ENCODE measurements around the gene DMXL2.
"Not testable (repeated sequence)": the region's sequence is repeated elsewhere in the genome, so short reads cannot be mapped to it uniquely, and the experiment has no call there.

Gene DMXL2

DNA sequence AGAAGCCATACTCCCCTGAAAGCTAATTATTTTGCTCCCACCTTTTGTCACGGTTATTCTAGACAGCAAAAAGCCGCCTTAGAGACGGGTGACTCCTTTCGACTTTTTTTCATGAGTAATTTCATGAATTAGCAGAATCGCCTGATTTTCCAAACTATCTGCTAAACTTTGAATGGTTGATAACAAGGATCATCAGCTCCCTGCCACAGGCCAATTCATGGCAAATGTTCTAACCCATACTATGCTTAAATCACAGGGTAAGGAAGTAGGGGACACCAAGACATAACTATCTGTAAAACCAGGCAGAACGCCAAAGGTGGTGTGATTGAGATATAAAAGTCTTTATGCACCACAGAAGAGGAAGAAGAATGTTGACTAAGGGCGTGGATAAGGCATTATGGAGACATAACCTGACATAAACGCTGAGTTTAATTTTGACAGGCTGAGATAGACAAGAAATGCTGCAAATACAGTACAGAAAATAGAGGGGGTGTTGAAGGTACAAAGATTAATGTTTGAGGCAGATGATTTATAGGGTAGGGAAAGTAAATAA lies 891 bp upstream of the DMXL2 start:
- DNase-seq, result no peak

DNA sequence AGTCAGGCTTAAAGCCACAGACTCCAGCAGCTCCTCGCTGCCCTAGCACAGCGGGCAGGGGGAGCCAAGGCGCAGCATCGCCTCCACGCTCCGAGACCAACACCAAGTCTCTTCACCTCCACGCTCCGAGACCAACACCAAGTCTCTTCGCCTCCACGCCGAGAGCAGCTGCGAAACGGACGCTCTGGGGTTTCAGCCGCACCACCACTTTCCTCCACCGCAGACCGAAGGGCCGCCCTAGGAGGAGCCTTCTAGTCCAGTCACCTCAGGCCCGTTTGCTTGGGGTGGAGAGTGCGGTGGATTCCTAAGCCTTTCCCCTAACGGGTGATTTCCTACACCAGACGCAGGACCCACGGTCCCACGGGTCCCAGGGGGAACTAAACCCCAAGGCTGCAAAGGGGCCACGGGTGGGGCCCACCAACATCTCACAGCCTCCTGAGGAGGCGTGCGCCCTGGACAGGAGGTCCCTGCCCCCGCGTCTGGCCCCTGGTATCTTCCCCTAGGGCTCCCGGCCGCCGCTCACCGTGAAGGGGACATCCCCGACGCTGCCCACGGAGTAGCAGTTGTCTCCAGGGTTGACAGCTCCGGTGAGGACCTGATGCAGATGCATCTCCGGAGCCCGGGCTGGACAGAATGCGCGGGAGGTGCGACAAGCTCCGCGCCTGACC lies 501 bp downstream of the DMXL2 start:
- peak; percentile 45 for DNase-seq

DNA sequence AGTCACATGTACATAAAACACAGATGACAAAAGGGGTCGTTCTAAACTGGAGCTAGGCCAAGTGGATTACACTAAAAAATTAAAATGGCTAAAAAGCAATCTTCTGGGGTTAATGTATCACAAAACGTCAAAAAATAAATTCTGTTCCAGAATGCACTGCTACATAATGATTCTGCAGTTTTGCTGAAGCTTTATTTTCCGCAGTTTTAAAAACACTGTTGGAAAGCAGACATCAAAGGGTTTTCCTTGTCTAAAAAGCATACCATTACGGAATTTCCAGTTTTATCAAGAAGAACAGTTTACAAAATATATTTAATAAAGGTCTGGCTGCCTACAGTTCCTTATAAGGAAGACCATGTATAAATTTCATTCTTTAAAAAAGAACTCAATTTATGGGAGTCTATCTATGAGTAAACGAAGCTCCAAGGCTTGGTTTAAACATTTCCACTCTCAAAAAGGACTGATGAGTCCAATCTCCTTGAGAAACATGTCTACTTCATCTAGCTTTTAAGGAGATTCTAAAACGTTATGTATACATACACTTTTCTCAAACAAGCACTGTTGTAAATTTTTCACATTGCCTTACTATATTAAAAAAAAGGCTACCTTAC lies 1.3 kb downstream of the DMXL2 start:
- DNase-seq, result peak; percentile 3

DNA sequence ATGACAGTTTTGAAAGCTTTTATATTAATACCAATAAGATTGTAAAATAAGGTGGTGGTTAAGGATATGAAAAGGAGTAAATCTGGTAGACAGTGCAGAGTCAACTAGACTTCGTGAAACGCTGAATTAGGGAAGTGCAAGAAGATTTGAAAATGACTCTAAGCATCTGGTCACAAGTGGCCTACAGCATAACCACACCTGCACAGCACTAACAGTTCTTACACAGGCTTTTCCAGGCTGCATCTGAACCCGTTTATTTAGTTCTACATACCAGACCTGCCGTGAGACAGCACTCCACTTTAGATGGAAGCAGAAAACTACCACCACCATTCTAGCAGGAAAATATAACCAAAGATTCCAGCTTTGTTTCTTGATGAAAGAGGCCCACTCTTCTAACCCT lies 1.9 kb downstream of the DMXL2 start:
- peak; percentile 2 for DNase-seq

DNA sequence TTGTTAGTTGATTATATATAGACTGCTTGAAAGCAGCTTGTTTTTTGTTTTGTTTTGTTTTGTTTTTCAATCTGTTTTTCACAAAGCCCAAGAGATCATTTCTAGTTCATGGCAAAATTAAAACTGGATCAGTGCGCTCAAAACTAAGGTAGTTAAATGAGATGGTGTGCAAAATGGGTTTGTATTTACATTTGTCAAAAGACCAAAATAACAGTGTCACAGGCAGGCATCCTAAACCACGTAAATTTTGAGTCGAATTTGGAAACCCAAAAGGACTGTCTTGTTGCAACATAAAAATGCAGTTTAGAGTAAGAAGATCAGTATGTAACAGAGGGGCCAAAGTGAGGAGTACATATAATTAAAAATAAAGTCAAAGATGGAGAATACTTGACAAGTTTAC lies 2.4 kb downstream of the DMXL2 start:
- DNase-seq, result no peak

DNA sequence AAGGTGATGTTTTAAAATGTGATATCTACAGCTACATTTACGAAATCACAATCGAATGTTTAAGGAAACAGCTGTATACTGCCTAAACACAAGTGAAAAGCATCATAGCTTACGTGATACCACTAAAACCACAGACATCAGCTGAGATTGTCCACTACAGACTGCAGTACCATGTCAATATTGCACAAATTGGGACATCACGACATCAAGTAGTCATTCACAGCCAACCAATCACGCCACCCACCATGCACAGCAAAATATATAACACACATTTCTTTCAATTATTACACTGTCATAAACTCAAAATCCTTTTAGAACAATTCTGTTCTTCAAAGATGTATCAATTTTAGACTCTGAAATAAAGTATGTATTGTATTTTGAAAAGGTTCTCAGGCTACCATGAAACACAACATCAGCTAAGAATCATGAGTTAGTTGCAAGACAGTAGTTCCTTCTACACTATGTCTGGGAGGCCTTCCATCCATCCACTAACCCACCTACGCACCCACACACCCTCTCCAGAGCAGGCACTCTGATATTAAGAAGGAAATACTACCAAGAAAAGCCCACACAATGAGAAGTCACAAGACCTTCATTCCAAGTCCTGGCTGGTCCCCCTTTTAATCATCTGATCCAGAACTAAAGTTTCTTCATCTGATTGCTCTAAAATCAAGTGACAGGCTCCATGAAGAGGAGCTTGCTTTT lies 3.1 kb downstream of the DMXL2 start:
- no peak for DNase-seq

DNA sequence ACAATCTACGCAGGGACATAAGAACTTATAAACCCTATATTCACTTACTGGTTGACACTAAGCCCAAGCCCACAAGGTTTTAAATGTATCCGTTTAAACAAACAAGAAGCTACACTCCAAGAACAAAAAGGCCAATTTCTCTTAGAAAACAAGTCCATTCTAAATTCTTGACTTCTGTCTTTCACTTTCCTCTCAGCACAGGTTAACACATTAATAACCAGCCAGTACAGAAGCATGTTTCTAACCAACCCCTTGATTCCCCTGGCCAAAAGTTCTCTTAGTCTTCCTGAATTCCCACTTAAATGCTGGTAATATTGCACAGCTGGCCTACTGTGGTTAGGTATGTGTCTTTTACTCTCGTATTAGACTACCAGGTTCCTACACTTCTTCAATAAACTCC lies 4.7 kb downstream of the DMXL2 start:
- DNase-seq, result no peak

DNA sequence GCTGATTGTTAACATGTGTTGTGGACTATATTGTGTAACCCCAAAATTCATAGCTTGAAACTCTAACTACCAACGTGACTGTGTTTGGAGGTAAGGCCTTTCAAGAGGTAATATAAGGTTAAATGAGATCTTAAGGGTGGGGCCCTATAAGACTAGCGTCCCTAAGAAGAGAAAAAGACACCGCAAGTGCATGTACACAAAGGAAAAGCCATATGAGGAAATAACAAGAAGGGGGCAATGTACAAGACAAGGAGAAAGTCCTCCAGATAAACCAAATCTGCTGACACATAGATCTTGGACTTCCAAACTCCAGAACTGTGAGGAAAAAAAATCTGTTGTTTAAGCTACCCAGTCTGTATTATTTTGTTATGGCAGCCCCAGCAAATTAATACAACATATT lies 8.6 kb downstream of the DMXL2 start:
- DNase-seq, result no peak

DNA sequence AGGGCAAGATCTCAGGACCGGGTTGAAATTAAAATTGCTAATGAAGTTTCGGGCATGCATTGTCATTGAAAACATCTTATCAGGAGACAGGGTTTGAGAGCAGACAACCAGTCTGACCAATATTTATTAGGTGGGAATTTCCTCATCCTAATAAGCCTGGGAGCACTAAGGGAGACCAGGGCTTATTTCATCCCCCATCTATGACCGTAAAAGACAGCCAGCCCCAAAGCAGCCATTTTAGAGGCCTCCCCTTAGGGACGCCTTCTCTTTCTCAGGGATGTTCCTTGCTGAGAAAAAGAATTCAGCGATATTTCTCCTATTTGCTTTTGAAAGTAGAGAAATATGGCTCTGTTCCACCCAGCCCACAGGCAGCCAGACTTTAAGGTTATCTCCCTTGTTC lies 9.9 kb downstream of the DMXL2 start:
- DNase-seq, result not testable (repeated sequence)

DNA sequence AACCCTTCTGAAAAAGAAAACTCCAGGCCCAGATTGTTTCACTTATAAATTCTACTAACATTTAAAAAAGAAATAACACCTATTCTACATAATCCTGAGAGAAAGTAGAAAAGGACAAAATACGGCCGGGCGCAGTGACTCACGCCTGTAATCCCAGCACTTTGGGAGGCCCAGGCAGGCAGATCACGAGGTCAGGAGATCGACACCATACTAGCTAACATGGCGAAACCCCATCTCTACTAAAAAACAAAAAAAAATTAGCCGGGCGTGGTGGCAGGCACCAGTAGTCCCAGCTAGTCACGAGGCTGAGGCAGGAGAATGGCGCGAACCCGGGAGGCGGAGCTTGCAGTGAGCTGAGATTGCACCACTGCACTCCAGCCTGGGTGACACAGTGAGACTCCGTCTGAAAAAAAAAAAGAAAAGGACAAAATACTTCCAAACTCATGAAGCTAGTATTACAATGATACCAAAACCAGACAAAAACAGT lies 19.1 kb downstream of the DMXL2 start:
- DNase-seq, result not testable (repeated sequence)

DNA sequence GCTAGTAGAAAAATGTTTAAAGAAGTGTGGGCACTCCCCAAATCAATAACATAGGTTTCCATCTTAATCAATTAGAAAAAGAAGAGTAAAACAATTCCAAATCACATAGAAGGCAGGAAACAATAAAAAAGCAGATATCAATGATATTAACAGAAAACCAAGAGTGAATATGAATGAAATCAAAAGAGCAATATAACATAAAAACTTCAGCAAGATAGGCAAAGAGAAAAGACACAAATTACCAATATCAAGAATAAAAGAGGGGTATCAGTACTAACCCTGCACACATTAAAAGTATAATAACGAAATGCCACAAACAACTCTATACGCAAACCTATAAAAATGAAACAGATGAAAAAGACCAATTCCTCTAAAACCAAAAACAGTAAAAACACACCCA lies 19.6 kb downstream of the DMXL2 start:
- no peak for DNase-seq

DNA sequence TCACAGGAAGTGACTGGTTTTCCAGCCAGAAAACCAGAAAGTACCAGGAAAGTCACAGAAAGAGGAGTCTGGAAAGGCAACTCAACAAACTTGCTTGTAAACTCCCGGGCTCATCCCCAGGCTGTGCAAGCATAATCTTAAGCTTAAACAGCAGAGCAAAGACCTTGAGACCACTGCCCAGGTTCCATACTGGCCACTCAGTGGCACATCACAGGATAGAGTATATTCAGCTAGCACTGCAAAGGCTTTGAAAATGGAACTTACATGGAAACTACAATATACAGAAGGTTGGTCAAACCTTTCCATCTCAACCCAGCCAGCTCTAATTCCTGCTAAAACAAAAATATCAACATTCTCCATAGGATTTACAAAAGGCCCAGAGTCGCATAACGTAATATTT lies 20.1 kb downstream of the DMXL2 start:
- no peak for DNase-seq

DNA sequence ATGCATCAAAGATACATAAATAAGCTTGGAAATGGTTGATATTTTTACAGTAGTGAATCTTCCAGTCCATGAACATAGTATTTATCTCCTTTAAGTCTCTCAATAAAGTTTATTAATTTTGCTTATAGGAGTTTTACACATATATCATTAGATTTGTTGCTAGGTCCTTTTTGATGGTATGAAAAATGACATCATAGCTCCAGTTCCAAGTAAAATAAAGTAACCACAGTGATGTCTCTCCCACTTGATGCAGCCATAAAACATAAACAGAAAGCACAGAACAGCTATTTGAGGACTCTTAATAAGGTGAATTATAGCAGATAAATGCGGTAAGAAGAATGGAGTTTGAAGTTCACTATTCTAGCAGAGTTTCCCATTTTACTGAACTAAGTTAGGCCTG lies 20.8 kb downstream of the DMXL2 start:
- DNase-seq, result no peak

DNA sequence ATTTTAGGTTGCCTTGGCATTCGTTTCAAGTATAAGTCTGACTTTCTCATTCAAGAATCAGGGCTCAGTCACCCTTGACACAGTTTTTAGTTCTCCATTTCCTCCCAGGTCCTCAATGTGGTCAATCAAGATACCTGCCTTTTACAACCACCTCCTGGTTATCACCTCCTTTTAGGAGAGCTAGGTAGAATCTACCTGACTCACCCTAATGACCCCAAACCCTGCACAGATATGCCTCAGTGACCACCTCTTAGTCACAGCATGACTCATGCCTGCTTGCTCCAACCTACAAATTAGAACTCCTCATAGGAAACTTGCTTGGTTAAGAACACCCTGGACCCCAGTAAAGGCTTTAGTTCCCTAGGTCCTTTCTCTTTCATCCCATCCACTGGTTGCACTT lies 22.5 kb downstream of the DMXL2 start:
- DNase-seq, result no peak

DNA sequence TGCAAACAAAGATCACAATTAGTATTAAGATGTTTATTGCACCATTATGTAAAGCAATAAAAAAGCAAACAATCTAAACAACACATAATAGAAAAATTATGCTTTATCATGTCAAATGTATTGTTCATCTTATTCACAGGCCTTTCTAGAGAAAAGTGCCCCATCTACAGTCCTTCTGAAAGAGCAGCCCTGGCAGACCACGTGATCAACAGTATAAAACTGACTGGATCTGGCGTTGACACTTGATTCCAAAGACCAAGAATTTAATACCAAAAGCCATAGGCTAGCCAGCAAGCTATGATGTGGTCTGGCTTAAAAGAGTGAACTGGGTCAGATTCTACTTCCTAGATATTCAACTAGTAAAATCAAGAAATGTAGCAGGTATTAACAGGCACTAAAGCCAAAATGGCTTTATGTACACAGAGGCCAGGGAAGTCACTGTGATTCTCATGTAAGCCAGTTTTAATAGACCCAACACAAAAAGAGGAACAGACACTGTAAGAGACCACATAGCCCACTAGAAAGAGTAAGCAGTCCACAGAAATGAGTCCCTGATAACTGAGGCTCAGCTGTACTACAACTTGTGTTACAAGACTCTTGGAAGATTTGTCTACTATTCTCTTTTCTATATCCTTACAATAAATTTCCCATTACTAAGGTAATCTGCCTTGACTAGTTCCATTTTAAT lies 32.5 kb downstream of the DMXL2 start:
- no peak for DNase-seq

DNA sequence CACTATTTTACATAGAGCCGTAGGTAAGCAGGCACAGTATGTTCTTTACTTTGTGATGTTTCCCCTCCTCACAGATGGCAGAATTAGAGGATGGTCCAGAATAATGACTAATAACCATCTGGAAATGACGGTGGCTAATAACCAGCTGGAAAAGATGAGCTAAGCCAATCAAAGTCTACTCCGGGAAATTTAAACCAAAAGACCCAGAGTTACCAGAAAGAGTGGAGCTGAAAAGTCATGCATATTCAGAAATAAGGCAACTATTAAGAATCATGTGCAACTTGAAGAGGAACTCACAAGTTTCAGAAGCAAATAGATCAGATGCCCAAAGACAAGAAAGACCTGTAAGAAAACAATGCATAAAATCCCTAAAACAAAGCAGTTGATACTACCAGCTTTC lies 33.6 kb downstream of the DMXL2 start:
- DNase-seq, result no peak

DNA sequence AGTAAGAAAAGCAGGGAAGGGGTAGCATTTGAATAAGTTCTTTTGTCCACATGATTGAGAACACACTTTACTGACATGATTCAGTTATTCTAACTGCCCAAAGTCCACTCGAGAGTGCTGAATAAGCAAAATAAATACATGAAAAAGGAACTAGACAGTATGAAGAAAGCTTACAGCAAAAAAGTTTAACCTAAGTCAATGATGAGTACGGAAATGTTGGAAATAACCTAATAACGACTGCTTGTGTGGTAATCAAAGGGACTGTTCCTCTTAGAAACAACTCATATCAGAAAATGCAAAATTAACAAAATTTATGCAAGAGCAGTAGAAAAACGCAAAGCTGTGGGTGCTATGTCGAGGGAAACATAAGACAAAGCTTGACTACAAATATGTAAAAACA lies 36.6 kb downstream of the DMXL2 start:
- DNase-seq, result no peak

DNA sequence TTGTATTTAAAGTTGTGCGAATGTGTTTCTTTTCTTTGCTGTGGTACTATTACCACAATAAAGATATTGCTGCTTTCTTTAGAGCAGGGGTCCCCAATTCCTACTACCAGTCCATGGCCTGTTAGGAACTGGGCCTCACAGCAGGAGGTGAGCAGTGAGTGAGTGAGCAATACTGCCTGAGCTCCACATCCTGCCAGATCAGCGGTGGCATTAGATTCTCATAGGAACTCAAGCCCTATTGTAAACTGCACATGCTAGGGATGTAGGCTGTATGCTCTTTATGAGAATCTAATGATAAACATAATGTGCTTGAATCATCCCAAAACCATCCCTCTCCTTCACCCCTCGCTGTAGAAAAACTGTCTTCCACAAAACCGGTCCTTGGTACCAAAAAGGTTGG lies 41.6 kb downstream of the DMXL2 start:
- no peak for DNase-seq

DNA sequence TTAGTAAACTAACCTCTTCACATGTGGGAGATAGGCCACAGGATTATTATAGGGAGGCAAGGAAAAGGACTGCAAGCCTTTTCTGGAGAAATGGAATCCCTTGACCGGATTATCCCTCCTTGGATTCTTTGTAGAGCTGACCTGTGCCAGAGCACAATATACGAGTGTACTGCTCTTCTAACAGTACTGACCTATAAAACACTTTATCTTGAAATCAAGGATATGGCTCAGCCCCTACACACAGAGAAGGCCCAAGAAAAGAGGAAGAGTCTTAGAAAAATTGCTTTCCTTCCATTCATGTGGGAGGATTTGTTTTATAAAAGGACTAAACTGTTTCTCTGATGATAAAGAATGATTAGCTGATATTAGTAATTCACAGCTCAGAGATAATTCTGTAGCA lies 42.2 kb downstream of the DMXL2 start:
- no peak for DNase-seq

DNA sequence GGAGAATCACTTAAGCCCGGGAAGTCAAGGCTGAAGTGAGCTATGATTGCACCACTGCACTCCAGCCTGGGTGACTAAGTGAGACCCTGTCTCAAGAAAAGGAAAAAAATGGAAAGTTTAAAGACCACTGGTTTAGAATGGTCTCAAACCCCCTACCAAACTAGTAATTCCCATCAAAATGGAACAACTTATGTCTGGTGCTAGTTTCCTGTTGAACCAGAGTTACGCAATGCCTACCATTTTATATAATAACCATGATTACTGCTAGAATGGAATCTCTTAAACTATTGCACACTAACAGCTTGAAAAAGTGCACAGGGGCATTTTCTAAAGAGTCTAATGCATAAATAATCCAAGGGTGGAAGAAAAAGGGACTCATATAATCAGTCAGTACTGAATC lies 43.6 kb downstream of the DMXL2 start:
- no peak for DNase-seq

DNA sequence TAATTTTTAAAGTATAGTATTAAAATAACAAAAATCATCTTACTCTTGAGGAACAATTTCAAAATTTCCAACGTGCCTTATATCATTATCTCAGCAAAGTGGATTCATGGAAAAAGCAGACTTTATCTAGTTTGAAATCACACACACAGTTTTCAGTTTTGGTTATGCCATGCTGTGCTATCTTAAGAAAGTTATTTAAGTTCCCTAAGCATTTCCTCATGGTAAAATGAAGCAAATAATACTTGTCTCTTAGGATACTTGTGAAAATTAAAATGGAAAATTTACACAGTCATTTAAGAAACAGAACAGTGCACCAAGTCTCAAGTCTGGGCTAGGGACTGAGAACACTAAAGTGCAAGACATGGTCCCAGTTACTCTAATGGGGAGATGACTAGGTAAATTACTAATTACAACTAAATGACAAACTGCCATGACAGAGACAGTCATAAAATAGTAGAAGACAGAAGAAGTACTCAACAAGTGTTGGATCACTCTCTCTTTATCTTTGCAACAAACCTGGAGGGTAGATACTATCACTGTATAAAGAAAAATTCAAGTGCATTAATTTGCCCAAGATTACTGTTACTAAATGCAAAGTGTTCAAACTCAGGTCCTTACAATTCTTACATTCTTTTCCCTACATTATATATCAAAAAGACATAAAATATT lies 44.8 kb downstream of the DMXL2 start:
- DNase-seq, result no peak

DNA sequence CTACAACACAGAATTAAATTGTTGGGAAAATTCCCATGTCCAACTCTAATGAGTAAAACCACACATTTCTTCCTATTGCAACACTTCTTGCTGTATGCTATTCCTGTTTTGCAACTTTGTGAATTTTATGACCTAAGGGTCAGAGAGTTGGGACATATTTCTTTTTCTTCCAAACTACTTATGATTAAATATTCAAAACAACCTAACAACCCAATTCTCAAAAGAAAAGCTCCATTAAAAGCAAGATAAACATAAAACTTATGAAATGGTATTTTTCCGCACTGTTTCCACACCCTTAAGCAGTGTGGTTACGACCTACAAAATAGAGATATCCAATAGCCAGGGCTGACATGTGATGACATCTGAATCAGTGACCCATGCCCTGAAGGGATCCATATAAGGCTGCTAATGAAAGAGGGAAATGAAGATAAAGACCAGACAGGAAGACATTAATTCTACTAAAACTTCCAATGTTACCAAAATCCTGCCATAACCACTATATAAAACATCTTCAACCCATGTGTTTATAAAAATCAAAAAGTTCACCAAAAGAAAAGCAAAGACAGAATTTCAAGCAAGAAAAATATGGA lies 45.6 kb downstream of the DMXL2 start:
- DNase-seq, result no peak
